CD4-positive, alpha-beta T cell (primary cell): ENCODE results near the gene OTULIN. TPM values are rescaled to one million over a fixed set of nuclear protein-coding genes. Genes with fewer than 3 reads are reported as not detected.

Source experiments
- ATAC-seq: fragments of 200-7000 bp; cut with Tn5 transposase; one replicate; pipeline ENCODE4 v1.10.0; 2022; ENCODE audit warnings: mild to moderate bottlenecking; ENCODE audit not compliant: poor library complexity
- CTCF ChIA-PET: fragments of 350-600 bp; sonication (Branson Sonifier 250); formaldehyde crosslinking; loops from one replicate; lab custom pipeline; 2021; ENCODE audit warnings: antibody characterized with exemption, inconsistent platforms; lab: Charles Lee
- POLR2A ChIA-PET: fragments of 350-600 bp; sonication (Branson Sonifier 250); formaldehyde crosslinking; loops from one replicate; lab custom pipeline; 2021; ENCODE audit warnings: antibody characterized with exemption, inconsistent platforms; lab: Charles Lee
- DNase-seq, 14 experiments: peaks; one replicate each; pipeline ENCODE4 v3.0.0-alpha.2; 2013 to 2020; ENCODE audit warnings: mixed read lengths in 2 of 14
- H3K27ac ChIP-seq, 2 donors: one replicate each; pipeline versions ENCODE4 v1.5.1 to v1.7.0; 2013; ENCODE audit warnings: low read length in 2 of 2, low read depth in 1 of 2, mild to moderate bottlenecking in 1 of 2
- H3K27me3 ChIP-seq, 2 experiments: 1 replicate in 1 of 2; 2 replicates in 1 of 2; pipeline versions ENCODE4 v1.6.1 to v1.7.0; 2013; ENCODE audit warnings: low read length in 2 of 2, control low read depth in 1 of 2, mild to moderate bottlenecking in 1 of 2, moderate library complexity in 1 of 2; ENCODE audit not compliant: insufficient read depth in 2 of 2, control insufficient read depth in 1 of 2
- H3K36me3 ChIP-seq: one replicate; pipeline ENCODE4 v1.6.1; 2013; ENCODE audit warnings: low read length, control low read depth; ENCODE audit not compliant: insufficient read depth
- H3K4me1 ChIP-seq: one replicate; pipeline ENCODE4 v1.6.1; 2013; ENCODE audit warnings: low read length, control low read depth; ENCODE audit not compliant: insufficient read depth
- H3K4me3 ChIP-seq: one replicate; pipeline ENCODE4 v1.5.1; 2013; ENCODE audit warnings: mild to moderate bottlenecking, low read length, moderate library complexity
- H3K9me3 ChIP-seq, 2 experiments: 1 replicate in 1 of 2; 2 replicates in 1 of 2; pipeline versions ENCODE4 v1.6.1 to v1.7.0; 2013; ENCODE audit warnings: low read length in 2 of 2, mild to moderate bottlenecking in 2 of 2, control low read depth in 1 of 2, moderate library complexity in 1 of 2; ENCODE audit not compliant: control insufficient read depth in 1 of 2, insufficient read depth in 1 of 2
- H3K27ac Mint-ChIP-seq: one replicate; pipeline ENCODE4 v1.8.0; 2020; ENCODE audit warnings: mixed read lengths
- H3K27me3 Mint-ChIP-seq: one replicate; pipeline ENCODE4 v1.8.0; 2021; ENCODE audit warnings: mixed read lengths
- H3K36me3 Mint-ChIP-seq: one replicate; pipeline ENCODE4 v1.8.0; 2021; ENCODE audit warnings: low read depth, mixed read lengths
- H3K4me1 Mint-ChIP-seq: one replicate; pipeline ENCODE4 v1.8.0; 2021; ENCODE audit warnings: low read depth, mixed read lengths
- H3K4me3 Mint-ChIP-seq: one replicate; pipeline ENCODE4 v1.8.0; 2020; ENCODE audit warnings: mild to moderate bottlenecking, mixed read lengths
- H3K9me3 Mint-ChIP-seq: one replicate; pipeline ENCODE4 v1.8.0; 2020; ENCODE audit warnings: mixed read lengths
- CTCF ChIP-seq: fragments of 200-600 bp; IDR thresholded peaks from one replicate; pipeline ENCODE4 v1.8.0; 2022; ENCODE audit warnings: antibody characterized with exemption, mild to moderate bottlenecking
- intact Hi-C, 2 experiments: fragments of 100-400 bp; cut with DNase I in 1 of 2; cut with micrococcal nuclease in 1 of 2; formaldehyde crosslinking; loops; one replicate each; pipeline versions ENCODE4 v1.15.1 to v1.9.0; 2023 to 2025; cut with DNase I, micrococcal nuclease
- total RNA-seq, 174 experiments: library from RNA in 2 of 174; stranded (reverse) in 2 of 174; gene quantifications; one replicate each; pipeline ENCODE4 v1.2.3 and lab custom pipeline; 2021 to 2026

The OTULIN gene
- total RNA-seq, 2 experiments from 2014 or later: 69.4 to 77.0 TPM

GRCh38 chr5:14650052-14650451 lies 14.5 kb upstream of the OTULIN start:
- Histone ChIP-seq H3K4me1 (no peaks in the 10 kb centered on the region), H3K27ac (no peak overlapping the region), H3K4me3 (no peak overlapping the region), H3K27me3 (peaks cover 0 to 5% of the 10 kb centered on the region in 2 experiments), H3K9me3 (no peaks in the 10 kb centered on the region), H3K36me3 (no peaks in the 10 kb centered on the region)
- no peak for ATAC-seq
- Mint-ChIP-seq H3K27ac (no peak overlapping the region), H3K9me3 (no peaks in the 10 kb centered on the region), H3K36me3 (no peaks in the 10 kb centered on the region), H3K4me1 (peaks cover 2% of the 10 kb centered on the region), H3K4me3 (no peak overlapping the region), H3K27me3 (peaks cover 17% of the 10 kb centered on the region)
- POLR2A ChIA-PET: no interaction called here
- no peak for TF ChIP-seq CTCF
- DNase-seq: no peak
- intact Hi-C loops: no loop called here
- CTCF ChIA-PET: interaction anchor here (2.3 to 3.7 kb wide), 3 partner anchors 250 to 298 kb away, joined by 13 to 55 read pairs (median 21); no protein-coding TSS in a partner anchor

- intact Hi-C loops: no loop called here
- H3K36me3 Mint-ChIP-seq: no peaks in the 10 kb centered on the region
- ATAC-seq (no peak), DNase-seq (no peak)
- CTCF ChIA-PET: interaction anchor here (1.4 kb wide), 1 partner anchor 256 kb away, joined by 3 read pairs; no protein-coding TSS in a partner anchor
- Histone ChIP-seq H3K27ac (no peak overlapping the region), H3K36me3 (no peaks in the 10 kb centered on the region), H3K27me3 (no peaks in the 10 kb centered on the region), H3K4me1 (no peaks in the 10 kb centered on the region), H3K9me3 (no peaks in the 10 kb centered on the region), H3K4me3 (no peak overlapping the region)
- POLR2A ChIA-PET: interaction anchor here (0.8 to 0.9 kb wide), 2 partner anchors 61 to 73 kb away, joined by 3 read pairs; no protein-coding TSS in a partner anchor
- H3K9me3 Mint-ChIP-seq: no peaks in the 10 kb centered on the region
- peaks cover 3% of the 10 kb centered on the region for H3K27me3 Mint-ChIP-seq
- H3K4me3 Mint-ChIP-seq: no peak overlapping the region
- peaks cover 13% of the 10 kb centered on the region for H3K4me1 Mint-ChIP-seq
- TF ChIP-seq CTCF: no peak
- no peak overlapping the region for H3K27ac Mint-ChIP-seq
Measured at GRCh38 chr5:14655146-14655741, 9.3 kb upstream of the OTULIN start.

- no peaks in the 10 kb centered on the region for H3K27me3 ChIP-seq
- ChIA-PET CTCF (interaction anchor here (0.6 to 1.6 kb wide), 2 partner anchors 8 to 301 kb away, joined by 3 to 11 read pairs; no protein-coding TSS in a partner anchor), POLR2A (interaction anchor here (1.0 kb wide), 1 partner anchor 75 kb away, joined by 4 read pairs; the partner anchor contains the start of gene OTULINL)
- no peaks in the 10 kb centered on the region for H3K36me3 ChIP-seq
- intact Hi-C loops: no loop called here
- Mint-ChIP-seq H3K36me3 (no peaks in the 10 kb centered on the region), H3K4me1 (peaks cover 23% of the 10 kb centered on the region), H3K27ac (no peak overlapping the region), H3K27me3 (no peaks in the 10 kb centered on the region), H3K9me3 (no peaks in the 10 kb centered on the region), H3K4me3 (no peak overlapping the region)
- no peak overlapping the region for H3K27ac ChIP-seq
- DNase-seq (no peak), ATAC-seq (no peak)
- H3K4me1 ChIP-seq: no peaks in the 10 kb centered on the region
- H3K4me3 ChIP-seq: no peak overlapping the region
- no peaks in the 10 kb centered on the region for H3K9me3 ChIP-seq
- no peak for TF ChIP-seq CTCF
Measured at GRCh38 chr5:14656898-14657297, 7.6 kb upstream of the OTULIN start.
